Neural progenitor cell (in vitro differentiated cells): ENCODE data around the gene NDUFAF3. TPM values are rescaled to one million over a fixed set of nuclear protein-coding genes. Genes with fewer than 3 reads are reported as not detected.
A peak's percentile ranks its signal among the peaks of the same experiment; 100 is the strongest.

ENCODE experiments used
- DNase-seq: peaks from one replicate; pipeline ENCODE4 v3.0.0-alpha.2; 2016; ENCODE audit warnings: low spot score
- H2AFZ ChIP-seq: fragments of 200-600 bp; sonication (generic); replicated peaks from 2 replicates; pipeline ENCODE4 v1.6.1; 2016; ENCODE audit warnings: antibody characterized with exemption
- H3F3A ChIP-seq: fragments of 200-600 bp; sonication (generic); 2 replicates; pipeline ENCODE4 v1.6.1; 2016; ENCODE audit warnings: antibody characterized with exemption, low read depth
- H3K27ac ChIP-seq: fragments of 200-600 bp; sonication (generic); 2 replicates; pipeline ENCODE4 v1.5.1; 2016; ENCODE audit warnings: mild to moderate bottlenecking
- H3K27me3 ChIP-seq: fragments of 200-600 bp; sonication (generic); 2 replicates; pipeline ENCODE4 v1.6.1; 2016; ENCODE audit warnings: mild to moderate bottlenecking, moderate library complexity
- H3K36me3 ChIP-seq: fragments of 200-600 bp; sonication (generic); 2 replicates; pipeline ENCODE4 v1.5.1; 2016
- H3K4me1 ChIP-seq: fragments of 200-600 bp; sonication (generic); 2 replicates; pipeline ENCODE4 v1.6.1; 2016; ENCODE audit warnings: mixed run types
- H3K4me2 ChIP-seq: fragments of 200-600 bp; sonication (generic); 2 replicates; pipeline ENCODE4 v1.6.1; 2016
- H3K4me3 ChIP-seq: fragments of 200-600 bp; sonication (generic); 2 replicates; pipeline ENCODE4 v1.5.1; 2016
- H3K79me2 ChIP-seq: fragments of 200-600 bp; sonication (generic); 2 replicates; pipeline ENCODE4 v1.6.1; 2016; ENCODE audit warnings: low read depth
- H3K9ac ChIP-seq: fragments of 200-600 bp; sonication (generic); 2 replicates; pipeline ENCODE4 v1.6.1; 2016
- H3K9me3 ChIP-seq: fragments of 200-600 bp; sonication (generic); 2 replicates; pipeline ENCODE4 v1.5.1; 2016; ENCODE audit warnings: low read depth
- H4K20me1 ChIP-seq: fragments of 200-600 bp; sonication (generic); 2 replicates; pipeline ENCODE4 v1.6.1; 2016; ENCODE audit warnings: low read depth
- H3K27ac Mint-ChIP-seq: 3 replicates; pipeline ENCODE4 v1.8.0; 2021; ENCODE audit warnings: mixed read lengths
- H3K27me3 Mint-ChIP-seq: 2 replicates; pipeline ENCODE4 v1.8.0; 2022; ENCODE audit warnings: low read depth, mild to moderate bottlenecking, inconsistent platforms, moderate library complexity, mixed read lengths; ENCODE audit not compliant: insufficient read depth
- H3K36me3 Mint-ChIP-seq: 3 replicates; pipeline ENCODE4 v1.8.0; 2021; ENCODE audit warnings: mixed read lengths
- H3K4me1 Mint-ChIP-seq: 3 replicates; pipeline ENCODE4 v1.8.0; 2021; ENCODE audit warnings: mixed read lengths
- H3K4me3 Mint-ChIP-seq: 3 replicates; pipeline ENCODE4 v1.8.0; 2021; ENCODE audit warnings: mild to moderate bottlenecking, moderate library complexity, mixed read lengths
- H3K9me3 Mint-ChIP-seq: 3 replicates; pipeline ENCODE4 v1.8.0; 2020; ENCODE audit warnings: mixed read lengths
- EZH2 ChIP-seq: fragments of 200-600 bp; sonication (generic); IDR thresholded peaks from 2 replicates; pipeline ENCODE4 v1.6.1; 2017; ENCODE audit warnings: antibody characterized with exemption, mild to moderate bottlenecking, moderate library complexity
- EZH2phosphoT487 ChIP-seq: fragments of 200-600 bp; sonication (generic); IDR thresholded peaks from 2 replicates; pipeline ENCODE4 v1.6.1; 2017; ENCODE audit warnings: antibody characterized with exemption
- total RNA-seq: library from RNA; depleted of rRNA; stranded (reverse); fragments of >200 nt; gene quantifications from 2 replicates; pipeline ENCODE4 v1.2.3, GENCODE V29; 2015; ENCODE audit warnings: low replicate concordance
- TF ChIP-seq, protein P1 (sequence below): fragments of 200-600 bp; sonication (generic); IDR thresholded peaks from 2 replicates; pipeline ENCODE4 v1.5.1; 2017; ENCODE audit warnings: antibody characterized with exemption, mild to moderate bottlenecking

The NDUFAF3 gene
- total RNA-seq, 1 donor from 2014 or later, result 26.2 TPM

DNA sequence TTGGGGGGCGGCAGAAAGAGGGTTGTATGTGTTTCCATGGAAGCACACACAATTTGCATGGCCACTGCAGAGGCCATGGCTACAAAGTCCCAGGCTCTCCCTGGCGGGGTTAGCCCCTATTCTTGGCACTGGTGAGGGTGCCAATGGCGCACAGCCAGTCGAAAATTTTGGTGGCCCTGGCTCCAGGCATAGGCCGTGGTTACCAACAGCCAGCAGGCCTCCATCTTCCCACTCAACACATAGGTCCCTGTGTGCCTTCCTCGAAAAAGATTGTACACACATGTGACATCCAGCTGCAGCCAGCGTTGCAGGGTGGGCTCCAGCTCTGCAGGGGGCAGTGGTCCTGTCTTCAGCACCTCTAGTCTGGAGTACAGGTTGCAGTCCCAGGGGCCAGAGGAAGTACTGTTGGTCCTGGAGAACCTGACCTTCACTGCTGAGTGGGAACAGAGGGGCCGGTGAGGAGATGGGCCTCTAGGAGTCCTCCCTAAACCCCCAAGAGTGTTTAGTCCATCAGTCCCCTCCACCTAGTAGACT lies 24.8 kb upstream of the NDUFAF3 start:
- Histone ChIP-seq H2AFZ (no peak overlapping the region), H3K36me3 (no peaks in the 10 kb centered on the region), H3K9ac (no peak overlapping the region), H3K27ac (no peak overlapping the region), H4K20me1 (peaks cover 26% of the 10 kb centered on the region), H3K79me2 (peaks cover 7% of the 10 kb centered on the region), H3K4me2 (no peak overlapping the region), H3K27me3 (no peaks in the 10 kb centered on the region), H3F3A (peaks cover 12% of the 10 kb centered on the region), H3K9me3 (no peaks in the 10 kb centered on the region), H3K4me1 (peaks cover 26% of the 10 kb centered on the region), H3K4me3 (no peak overlapping the region)
- no peaks in the 10 kb centered on the region for H3K9me3 Mint-ChIP-seq
- H3K4me1 Mint-ChIP-seq, result peaks cover 23% of the 10 kb centered on the region
- H3K36me3 Mint-ChIP-seq, result peaks cover 11% of the 10 kb centered on the region
- TF ChIP-seq, protein P1, sequence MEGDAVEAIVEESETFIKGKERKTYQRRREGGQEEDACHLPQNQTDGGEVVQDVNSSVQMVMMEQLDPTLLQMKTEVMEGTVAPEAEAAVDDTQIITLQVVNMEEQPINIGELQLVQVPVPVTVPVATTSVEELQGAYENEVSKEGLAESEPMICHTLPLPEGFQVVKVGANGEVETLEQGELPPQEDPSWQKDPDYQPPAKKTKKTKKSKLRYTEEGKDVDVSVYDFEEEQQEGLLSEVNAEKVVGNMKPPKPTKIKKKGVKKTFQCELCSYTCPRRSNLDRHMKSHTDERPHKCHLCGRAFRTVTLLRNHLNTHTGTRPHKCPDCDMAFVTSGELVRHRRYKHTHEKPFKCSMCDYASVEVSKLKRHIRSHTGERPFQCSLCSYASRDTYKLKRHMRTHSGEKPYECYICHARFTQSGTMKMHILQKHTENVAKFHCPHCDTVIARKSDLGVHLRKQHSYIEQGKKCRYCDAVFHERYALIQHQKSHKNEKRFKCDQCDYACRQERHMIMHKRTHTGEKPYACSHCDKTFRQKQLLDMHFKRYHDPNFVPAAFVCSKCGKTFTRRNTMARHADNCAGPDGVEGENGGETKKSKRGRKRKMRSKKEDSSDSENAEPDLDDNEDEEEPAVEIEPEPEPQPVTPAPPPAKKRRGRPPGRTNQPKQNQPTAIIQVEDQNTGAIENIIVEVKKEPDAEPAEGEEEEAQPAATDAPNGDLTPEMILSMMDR, result no peak
- TF ChIP-seq EZH2, result no peak
- no peak for TF ChIP-seq EZH2phosphoT487
- no peak overlapping the region for H3K4me3 Mint-ChIP-seq
- DNase-seq, result no peak
- peaks cover 8% of the 10 kb centered on the region for H3K27me3 Mint-ChIP-seq
- no peak overlapping the region for H3K27ac Mint-ChIP-seq

DNA sequence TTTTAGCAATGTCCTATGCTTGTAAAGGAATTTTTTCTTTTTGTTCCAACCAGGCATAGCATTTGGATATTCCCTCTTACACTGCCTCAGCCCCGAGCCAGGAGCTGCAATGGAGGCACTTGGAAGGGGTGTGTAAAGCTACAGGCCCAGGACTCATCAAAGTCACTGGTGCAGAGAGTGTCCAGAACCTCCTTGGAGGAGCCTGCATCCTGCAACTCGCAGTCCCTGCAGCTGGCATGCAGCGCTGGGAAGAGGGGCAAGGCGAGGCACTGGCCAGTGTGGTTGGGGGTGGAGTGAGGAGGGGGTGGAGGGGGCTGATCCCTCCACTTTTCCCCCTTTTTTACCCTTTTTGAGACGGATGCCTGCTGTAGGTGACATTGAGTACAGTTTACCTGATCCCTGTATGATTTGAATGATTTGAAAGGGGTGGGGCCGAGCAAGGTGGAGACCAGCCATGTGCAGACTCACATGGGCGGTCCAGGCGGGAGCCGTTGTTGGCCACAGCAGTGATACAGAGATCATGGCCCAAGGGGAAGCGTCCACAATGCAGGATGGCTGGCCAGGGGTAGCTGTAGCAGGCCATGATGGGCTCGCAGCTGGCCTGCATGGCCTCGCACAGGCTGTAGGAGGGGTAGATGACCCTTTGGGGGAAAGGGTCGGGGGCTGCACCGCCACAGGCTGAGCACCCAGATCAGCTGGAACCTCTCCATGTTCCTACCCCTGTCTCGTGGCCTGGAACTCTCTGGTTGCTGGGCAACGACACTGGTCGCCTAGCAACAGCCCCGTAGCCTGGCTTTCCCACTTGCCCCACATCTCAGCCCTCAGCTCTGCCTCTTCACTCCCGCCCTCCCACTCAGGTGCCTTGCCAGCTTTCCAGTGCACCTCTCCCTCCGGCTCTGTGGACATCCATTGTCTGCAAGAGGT lies 23.9 kb upstream of the NDUFAF3 start:
- no peak overlapping the region for H3K9ac ChIP-seq
- TF ChIP-seq EZH2 (no peak), EZH2phosphoT487 (no peak)
- TF ChIP-seq, protein P1, result no peak
- peaks cover 26% of the 10 kb centered on the region for H3K4me1 ChIP-seq
- Mint-ChIP-seq H3K9me3 (no peaks in the 10 kb centered on the region), H3K27me3 (peaks cover 8% of the 10 kb centered on the region), H3K4me3 (peak overlapping the region; percentile 63), H3K36me3 (peaks cover 11% of the 10 kb centered on the region), H3K27ac (peak overlapping the region; percentile 78), H3K4me1 (peaks cover 23% of the 10 kb centered on the region)
- no peaks in the 10 kb centered on the region for H3K36me3 ChIP-seq
- H3K4me2 ChIP-seq, result peak overlapping the region; percentile 38
- no peak overlapping the region for H3K27ac ChIP-seq
- H4K20me1 ChIP-seq, result peaks cover 26% of the 10 kb centered on the region
- DNase-seq, result peak; percentile 71
- peaks cover under 1% of the 10 kb centered on the region for H3K79me2 ChIP-seq
- H3K27me3 ChIP-seq, result no peaks in the 10 kb centered on the region
- H3K9me3 ChIP-seq, result no peaks in the 10 kb centered on the region
- H3F3A ChIP-seq, result peaks cover 12% of the 10 kb centered on the region
- H2AFZ ChIP-seq, result no peak overlapping the region
- H3K4me3 ChIP-seq, result no peak overlapping the region

DNA sequence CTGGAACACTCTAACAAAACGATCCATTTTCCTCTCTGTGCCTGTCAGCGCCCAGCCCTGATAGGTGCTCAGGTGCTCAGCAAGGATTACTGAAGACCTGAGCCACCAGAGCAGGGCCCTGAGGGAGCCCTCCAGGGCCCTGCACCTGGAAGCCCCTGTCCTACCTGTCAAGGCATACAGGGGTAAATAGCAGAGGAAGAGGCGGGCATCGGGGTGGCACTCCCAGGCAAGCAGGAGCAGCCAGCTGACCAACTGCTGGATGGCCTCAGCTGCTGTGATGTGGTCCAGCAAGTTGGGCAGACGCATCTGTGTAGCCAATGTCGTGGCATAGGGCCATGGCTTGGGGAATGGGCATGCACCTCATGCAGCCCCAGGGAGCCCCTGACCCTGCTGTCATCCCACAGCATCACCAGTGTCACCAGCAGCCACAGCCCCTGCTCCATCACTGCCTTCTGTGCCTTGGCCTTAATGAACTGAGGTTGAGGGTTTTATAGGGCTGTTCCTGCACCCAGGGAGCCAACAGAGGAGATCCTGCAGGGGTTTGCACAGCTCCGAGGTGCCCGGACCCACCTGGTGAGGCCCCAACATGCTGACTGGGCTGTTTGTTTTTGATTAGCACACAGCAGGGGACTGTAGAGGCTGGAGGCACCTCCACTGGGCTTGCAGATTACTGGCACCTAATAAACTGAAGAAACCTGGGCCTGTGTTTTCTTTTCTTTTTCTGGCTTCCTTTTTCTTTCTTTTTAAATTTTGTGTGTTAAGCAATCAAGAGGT lies 22.6 kb upstream of the NDUFAF3 start:
- Histone ChIP-seq H3K9me3 (no peaks in the 10 kb centered on the region), H3K27ac (peak overlapping the region; percentile 39), H3K4me2 (peak overlapping the region; percentile 19), H3F3A (peaks cover 12% of the 10 kb centered on the region), H3K79me2 (no peaks in the 10 kb centered on the region), H3K4me1 (peaks cover 26% of the 10 kb centered on the region), H2AFZ (no peak overlapping the region), H4K20me1 (peaks cover 26% of the 10 kb centered on the region), H3K4me3 (no peak overlapping the region), H3K9ac (no peak overlapping the region), H3K36me3 (no peaks in the 10 kb centered on the region), H3K27me3 (no peaks in the 10 kb centered on the region)
- no peak for DNase-seq
- Mint-ChIP-seq H3K27ac (peak overlapping the region; percentile 87), H3K4me1 (peaks cover 23% of the 10 kb centered on the region), H3K27me3 (peaks cover 10% of the 10 kb centered on the region), H3K4me3 (no peak overlapping the region), H3K9me3 (no peaks in the 10 kb centered on the region), H3K36me3 (peaks cover 11% of the 10 kb centered on the region)
- TF ChIP-seq EZH2phosphoT487 (no peak), EZH2 (no peak)
- TF ChIP-seq, protein P1, result no peak
